DMS 273 treated with DMSO at 0.1 percent for 48 hours (cell line): Measurements from ENCODE around the gene MCTP1.

Source experiments
- DNase-seq: peaks from one replicate; lab custom pipeline; 2025; lab: John Stamatoyannopoulos, UW

Gene MCTP1

DNA sequence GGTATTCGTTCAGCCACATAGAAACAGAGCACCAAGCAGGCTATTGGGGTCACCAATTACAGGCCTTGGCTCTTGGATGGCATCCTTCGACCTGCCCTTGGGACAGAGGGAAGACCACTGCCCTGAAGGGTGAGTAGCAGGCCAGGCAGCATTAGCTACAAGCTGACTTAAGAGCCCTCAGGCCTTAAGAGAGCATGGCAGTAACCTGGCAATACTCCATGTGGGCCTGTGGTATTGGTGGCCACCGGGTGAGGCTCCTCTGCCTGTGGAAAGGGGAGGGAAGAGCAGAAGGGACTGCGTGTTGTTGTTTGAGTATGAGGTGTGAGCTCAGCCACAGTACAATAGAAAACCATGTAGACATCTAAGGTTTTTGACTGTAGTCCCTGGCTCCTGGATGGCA is 170.6 kb downstream of the MCTP1 start:
- DNase-seq = no peak

DNA sequence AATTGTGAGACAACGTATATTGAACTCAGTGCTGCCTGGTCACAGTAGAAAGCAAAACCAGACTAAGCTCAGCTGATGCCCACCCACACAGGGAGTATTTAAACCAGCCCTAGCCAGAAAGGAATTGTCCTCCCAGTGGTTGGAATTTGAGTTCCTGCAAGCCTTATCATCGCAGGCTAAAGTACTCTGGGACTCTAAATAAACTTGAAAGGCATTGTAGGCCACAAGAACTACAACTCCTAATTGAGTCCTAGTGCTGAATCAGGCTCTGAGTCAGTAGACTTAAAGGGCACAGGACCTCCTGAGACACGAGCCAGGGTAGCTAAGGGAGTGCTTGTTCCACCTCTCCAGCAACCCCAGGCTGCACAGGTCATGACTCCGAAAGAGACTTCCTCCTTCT is 171.4 kb downstream of the MCTP1 start:
- no peak for DNase-seq

DNA sequence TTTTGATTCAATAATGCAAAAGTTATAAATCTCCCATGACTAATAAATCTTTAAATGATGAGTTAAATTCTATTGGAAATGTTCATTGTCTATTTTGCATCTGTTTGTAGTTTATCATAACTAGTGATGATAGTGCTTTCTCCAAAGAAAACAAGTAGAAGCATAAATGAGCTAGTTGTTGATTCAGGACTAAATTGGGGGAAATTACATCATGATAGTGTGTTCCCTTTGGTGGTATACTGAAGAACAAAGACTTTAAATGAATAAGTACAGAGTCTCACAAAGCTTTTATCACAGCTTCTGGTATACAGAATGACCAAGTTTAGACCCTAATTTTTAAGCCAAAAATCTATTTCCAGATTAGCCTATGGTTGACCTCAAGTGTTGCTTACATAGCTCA is 173.8 kb downstream of the MCTP1 start:
- no peak for DNase-seq

DNA sequence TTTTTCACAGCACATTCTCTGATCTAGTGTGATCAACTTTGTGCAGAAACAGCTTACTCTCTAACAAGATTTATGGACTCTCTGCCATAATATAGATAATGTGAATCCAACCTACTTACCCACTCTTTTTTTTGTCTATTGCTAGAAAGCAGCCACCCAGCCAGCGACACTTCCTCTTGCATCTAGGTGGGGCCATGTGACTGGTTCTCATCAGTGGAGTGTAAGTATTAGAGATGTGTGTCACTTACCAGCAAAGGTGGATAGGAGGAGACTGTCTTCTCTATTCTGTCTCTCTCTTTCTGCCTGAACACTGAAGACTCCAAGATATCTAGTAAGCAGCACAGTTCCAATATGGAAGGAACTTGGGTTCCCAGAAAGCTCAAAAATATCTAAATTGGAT is 174.8 kb downstream of the MCTP1 start:
- no peak for DNase-seq

DNA sequence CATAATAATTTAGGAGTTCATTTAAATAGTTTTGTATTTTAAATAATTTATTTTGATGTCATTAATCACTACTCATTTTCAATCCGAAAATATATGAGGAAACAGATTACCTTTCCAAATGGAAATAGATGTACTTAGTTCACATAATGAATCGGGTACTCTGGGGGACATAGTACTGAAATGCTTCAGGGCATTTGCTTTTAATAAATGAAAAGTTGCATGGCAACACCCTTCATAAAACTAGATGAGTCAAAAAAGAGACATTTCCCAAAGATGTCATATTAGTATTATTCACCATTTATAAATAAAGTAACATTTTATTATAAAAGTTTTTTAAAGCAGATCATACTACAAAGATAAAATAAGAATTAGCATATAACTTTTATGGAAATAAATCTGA is 177.8 kb downstream of the MCTP1 start:
- no peak for DNase-seq

DNA sequence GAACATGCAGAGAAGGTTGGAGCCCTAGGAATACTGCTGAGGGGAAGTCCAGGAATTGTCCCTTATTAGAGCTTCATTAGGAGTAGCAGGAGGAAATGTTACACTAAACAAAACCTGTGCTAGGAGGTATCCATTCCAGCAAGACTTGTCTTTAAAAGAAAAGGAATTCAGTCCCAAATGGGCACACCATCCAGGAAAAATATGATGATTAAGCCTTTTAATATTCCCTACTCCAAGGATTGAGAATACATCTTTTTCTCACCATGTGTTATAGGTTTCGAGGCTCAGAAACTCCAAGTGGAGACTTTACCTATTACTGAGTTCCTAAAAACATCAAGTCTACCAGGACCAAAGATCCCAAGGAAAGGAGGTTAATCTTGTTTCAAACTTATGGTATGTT is 179.3 kb downstream of the MCTP1 start:
- no peak for DNase-seq

DNA sequence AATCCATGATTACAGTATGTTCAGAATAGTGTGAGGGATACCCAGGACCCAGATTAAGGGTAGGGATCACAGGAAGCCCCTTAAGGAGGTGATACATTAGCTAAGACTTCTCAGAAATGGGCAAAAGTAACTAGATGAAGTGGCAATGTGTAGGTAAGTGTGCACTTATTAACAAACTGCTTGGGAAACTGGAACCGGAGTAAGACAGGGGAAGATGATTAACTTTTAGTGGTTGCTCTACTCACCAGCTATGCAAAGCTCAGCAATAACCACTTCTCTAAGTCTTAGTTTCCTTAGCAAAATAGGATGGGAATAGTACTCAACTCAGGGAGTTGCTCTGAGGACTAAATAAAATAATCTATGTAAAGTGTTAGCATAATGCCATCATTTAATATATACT is 182.2 kb downstream of the MCTP1 start:
- DNase-seq = no peak

DNA sequence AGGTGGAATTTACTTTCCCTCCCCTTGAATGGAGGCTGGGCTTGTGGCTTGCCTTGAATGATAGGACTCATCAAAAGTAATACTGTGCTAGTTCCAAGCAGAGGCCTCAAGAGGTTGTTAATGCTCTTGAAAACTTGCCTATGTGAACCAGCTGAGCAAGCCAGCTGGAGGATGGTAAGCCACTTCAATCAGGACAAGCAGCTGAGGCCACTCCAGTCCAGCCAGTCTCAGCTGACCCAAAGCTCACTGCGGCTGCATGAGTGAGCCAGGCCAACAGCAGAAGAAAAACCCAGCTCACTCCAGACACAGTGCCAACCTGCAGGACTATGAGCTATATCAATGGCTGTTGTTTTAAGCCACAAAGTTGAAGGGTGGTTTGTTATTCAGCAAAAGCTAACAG is 182.8 kb downstream of the MCTP1 start:
- no peak for DNase-seq

DNA sequence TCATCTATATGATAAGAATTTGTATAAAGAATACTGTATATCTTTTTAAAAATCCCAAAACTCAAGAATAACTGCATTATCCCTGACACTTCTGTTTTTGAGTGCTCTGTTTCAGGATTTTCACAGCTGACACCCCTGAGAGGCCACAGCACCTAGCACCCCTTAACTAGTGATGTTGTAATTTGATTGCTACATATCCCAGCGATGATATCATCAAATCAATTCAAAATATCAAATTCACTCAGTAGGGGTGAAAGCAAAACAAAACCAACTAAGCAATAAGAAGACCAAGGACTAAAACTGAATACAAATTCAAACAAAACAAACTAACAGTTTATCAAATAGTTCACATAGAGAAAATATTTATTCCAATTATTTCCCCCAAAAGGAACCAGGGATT is 184.3 kb downstream of the MCTP1 start:
- DNase-seq = no peak

DNA sequence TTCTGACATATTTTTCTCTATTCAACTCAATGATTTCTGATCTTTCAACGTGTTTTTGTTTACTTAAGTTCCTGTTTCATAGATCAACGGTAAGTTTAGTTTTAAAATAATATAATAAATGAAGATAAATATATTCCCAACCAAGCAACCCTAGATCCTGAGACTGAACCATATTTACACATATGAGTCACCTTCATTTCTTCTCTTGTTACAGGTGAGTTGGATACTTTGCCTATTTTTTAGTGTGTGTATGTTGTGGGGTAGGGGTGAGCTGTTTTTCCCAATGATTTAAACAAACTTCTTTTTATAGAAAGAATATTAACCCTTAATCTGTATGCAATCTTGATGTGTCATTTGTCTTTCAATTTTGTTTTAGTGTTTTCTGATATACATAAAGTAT is 186.9 kb downstream of the MCTP1 start:
- DNase-seq = no peak

DNA sequence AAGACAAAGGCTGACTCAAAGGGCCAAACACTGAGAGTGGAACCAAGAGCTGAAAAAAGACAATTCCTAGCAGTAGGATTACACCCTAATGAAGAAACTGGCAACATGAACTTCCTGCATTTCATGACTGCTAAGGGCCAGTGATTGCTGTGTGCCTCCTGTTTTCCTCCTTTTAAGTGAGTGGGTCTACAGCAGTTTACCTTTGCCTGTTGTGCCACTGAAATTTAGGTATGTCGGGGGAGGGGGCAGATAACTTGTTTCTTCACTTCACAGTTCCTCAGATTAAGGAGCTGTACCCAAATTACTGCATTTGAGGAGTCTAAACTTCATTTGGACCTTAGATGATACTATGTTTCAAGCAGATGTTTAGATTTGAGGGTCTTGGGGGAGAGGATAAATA is 191.7 kb downstream of the MCTP1 start:
- DNase-seq = no peak

DNA sequence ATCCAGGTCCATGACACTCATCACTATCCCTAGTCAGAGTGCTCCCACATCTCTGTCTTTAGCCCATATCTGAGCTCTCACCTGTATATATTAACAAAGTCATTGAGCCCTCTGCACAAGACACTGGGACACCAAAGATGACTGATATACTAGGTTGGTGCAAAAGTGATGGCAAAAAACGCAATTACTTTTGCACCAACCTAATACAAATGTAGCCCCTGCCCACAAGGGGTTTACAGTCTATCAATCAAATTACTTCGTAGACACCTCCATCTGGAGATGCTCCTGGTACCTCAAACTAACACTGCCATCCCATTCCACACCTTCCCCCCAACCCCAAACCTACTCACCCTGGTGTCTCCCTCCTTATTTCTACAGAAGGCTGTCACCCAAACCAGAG is 194.1 kb downstream of the MCTP1 start:
- DNase-seq = no peak

DNA sequence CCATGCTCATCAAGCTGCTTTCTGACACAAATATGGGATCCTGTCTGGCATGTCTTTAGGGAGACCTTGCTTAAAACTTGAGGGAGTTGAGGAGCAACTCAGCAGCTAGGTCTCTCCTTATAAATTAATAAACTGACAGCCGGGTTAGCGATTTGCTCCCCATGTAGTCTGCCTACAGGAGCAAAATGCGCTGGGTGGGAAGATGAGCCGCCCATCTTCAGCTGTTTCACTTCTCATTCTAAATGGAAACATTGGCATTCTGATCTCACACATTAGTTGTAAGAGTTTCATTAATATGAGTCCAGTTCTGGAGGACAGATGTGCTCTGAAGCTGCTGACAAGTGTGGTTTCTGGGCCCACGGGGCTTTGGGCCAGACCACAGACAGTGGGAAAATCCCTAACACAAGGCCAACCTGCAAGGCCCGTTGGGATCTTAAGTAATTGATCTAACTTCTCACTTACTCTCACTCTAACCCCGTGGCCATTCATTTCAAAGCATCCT is 197.0 kb downstream of the MCTP1 start:
- no peak for DNase-seq

DNA sequence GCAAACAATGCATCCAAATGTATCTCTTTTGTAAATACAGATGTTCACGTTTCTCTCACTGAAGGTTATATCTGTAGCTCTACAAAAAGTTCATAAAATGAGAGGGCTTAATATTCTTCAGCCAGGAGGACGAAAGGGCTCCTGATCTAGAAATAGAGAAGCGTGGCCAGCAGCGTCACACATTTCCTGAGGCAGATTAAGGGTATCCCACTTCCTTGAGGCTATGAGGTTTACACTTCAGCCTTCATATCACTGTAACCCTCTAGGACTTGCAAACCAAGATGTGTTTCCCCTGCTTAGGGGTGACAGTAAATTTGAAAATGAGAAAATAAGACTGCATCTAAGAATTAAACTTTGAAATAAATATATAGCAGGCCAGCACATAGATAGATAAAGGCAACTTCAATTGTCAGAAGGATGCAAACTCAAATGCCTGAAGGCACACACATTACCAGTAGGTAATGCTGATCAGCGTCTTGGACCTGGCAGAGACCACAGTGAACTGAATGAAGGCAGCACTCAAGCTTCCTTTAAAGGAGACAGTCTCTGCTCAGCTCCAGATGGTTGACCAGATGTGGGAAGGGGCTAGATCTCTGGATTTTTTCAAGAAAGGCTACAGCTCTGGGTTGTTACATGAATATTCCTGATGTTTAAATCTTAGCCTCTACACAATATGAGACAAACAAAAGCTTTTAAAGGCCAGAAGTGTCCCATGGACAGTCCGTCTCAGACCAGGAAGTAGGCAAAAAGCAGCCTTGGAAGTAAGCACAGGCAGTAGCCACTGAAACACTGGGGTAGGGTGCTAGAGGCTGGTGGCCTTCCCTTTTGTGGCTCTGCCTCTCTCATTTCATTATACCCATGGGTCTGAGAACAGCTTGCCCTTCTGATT is 197.7 kb downstream of the MCTP1 start:
- DNase-seq = no peak

DNA sequence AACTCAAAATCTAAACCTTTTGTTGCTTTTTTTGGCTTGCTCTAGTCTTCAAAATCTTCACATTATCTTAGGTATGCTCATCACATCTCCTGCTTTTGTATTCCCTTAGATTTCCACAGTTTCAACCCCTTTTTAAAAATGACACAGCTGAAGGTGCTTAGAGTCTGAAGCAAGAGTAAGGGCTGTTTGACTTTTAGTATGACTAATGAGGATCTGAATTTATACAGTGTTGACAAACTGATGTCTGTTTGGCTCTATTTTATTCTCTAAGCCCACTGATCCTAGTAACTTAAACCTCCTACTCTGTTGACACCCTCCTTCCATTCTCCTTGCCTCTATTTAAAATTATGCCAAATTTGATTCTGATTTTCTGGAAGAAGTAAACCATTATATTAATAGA is 200.1 kb downstream of the MCTP1 start:
- DNase-seq = no peak

DNA sequence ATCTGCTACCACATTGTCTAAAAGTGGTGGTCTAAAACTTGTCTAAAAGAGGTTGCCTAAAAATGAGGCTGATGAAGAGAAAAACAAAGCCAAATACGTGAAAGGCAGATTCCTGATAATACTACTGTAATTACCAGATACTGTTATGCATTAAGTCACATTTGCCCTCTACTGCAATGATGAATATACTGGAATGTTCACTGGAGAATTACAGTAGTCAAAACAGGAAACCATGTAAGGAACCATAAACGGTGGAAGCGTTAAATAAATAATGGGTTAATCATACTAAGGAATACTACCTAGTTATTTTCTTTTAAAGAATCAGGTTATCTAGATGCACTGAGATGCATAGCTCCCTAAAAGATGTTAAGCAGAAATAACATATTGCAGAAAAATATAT is 201.3 kb downstream of the MCTP1 start:
- no peak for DNase-seq

DNA sequence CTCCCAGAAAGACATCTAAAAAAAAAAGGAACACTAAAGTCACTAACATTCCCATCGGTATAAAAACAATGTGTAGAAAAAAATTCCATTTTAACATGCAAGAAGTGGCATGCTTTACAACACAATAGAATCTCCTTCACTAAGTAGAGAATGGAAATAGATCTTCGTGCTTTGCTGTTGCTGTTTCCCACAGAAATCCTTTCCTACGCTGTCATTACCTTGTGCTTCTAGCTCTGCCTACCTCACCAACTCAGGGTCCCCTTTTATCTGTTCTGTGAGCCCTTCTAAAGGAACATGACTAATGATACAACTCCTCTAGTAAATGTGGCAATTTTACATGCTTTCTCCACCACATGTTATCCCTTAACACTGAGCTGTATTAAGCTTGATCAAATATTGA is 202.9 kb downstream of the MCTP1 start:
- DNase-seq = no peak

DNA sequence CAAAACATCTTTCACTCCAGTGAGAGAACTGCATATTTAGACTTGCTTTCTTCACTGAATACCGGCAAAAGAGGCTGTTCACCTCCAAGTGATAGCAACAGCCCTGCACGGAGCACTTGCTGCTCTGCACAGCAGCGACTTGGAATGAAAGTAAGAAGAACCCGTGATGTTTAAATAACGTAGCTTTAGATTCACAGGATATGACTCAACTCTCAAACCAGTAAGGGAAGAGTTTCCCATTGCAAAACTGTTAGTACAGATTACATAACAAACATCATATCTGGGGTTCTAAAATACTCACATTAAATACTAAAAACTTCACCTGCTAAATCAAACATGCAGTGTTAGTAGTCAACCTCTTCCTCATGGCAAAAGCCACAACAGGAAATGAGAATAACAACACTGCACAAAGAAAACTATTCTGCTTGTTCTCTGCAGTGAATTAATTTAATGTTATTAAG is 203.4 kb downstream of the MCTP1 start:
- DNase-seq = no peak

DNA sequence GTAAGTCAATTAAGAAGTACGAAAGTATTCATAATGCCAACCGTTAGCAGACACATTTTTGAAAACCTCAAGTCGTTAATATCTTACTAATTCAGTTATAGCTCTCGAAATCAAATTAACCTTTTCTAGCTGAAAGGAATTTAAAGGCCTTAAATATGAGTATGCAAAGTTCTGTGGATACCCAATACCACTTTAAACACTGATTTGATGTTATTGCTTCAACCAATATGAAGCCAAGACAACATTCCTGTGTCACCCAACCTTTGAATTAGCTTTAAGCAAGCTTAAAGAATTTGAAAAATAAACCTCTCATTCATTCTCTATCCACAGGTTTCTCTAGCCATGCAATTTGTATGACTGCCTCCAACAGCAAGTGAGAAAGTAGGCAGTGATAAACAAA is 204.5 kb downstream of the MCTP1 start:
- no peak for DNase-seq

DNA sequence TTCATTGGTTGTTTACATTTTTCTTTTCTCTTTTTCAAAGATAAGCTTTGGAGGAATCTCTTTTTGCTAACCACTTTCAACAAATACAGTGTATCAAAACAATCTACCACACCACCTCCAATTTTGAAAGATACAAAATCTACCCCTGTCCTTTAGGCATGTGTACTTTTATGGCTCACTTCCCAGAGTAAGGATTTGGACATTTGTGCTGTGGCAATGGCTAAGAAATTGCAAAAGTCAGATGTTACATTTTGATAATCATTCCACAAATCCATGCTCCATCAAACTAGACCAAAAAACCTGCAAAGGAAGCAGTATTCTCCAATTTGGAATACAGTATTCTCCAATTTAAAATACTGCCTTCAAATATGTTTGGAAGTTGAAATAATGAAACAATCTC is 204.9 kb downstream of the MCTP1 start:
- no peak for DNase-seq

DNA sequence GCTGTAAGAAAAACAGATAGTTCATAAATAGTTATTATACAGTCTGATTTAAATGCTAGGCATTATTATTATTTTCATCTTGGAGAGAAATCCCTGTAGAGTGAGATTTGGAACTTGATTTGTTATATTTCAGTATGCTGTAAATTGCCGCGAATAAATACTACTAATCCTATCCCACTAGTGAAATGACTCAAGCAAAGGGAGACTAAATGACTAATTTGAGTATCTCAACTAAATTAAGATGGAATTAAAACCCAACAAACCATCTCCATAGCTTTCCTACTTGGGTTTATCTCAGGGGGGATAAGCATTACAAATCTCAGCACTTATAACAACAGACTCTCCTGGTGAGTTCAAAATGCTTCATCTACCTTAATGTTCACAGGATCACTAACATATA is 206.0 kb downstream of the MCTP1 start:
- no peak for DNase-seq

DNA sequence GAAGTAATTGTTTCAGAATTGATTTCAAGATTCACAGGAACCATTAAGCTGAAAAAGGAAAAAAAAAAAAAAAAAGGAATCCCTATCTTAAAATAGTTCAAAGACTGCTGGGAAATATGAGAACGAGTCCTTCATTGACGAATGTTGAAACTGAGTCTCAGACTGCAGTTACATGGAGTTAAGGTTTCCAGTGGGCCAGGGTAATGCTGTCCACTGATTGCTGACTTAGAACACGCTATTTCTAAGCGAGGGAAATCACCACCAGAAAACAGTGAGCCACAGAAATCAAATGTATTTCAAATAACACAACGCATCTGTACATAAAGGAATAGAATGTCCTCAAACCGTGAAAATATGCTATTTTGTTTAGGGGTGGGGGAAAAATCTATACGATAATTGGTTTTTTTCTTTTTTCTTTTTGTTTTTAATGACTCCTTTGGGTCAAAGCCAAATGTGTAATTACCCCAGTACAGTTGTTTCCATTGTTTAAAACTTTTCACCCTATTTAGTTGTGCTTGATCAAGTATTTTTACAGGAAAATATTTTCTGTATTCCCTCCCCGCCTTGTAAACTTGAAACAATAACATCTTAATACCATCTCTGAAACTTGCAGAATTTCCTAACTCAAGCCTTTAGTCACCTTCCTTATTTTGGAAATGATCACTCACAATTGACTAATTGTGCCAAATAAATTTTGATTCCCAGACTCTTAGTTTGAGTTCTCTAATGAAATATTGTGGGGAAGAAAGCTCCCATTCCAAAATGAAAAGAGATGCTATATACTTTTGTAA is 208.3 kb downstream of the MCTP1 start:
- no peak for DNase-seq

DNA sequence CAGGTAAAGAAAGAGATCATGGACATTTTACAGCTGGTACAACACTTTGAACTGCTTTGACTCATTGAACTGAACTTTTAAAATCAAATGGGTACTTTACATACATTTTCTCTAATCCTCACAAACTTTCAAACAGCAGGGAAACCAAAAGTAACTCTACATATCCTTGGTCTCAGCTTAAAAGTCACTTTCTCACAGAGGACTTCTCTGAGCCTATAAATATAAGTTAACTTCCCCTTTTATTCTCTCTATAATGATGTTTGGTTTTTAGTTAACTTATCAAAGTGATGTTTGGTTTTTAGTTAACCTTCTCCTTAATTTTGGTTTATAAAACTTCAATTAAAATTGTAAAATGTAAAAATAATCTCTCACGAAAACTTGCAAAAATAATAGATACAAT is 209.8 kb downstream of the MCTP1 start:
- DNase-seq = no peak
